ENCODE results near the gene ENTPD1. TPM values are rescaled to one million over a fixed set of nuclear protein-coding genes. Genes with fewer than 3 reads are reported as not detected.
"Not testable (repeated sequence)": the region's sequence is repeated elsewhere in the genome, so short reads cannot be mapped to it uniquely, and the experiment has no call there.

Gene ENTPD1
- total RNA-seq, 1 donor from 2014 or later, result 34.5 TPM

GRCh38 chr10:95716866-95717265 is 39.1 kb upstream of the ENTPD1 start:
- Histone ChIP-seq H3K27ac (no peak overlapping the region), H3K36me3 (no peaks in the 10 kb centered on the region), H3K27me3 (ENCODE audit: low read depth) (no peaks in the 10 kb centered on the region), H3K9me3 (no peaks in the 10 kb centered on the region), H3K4me3 (no peak overlapping the region), H3K4me1 (no peaks in the 10 kb centered on the region)
- ATAC-seq (no peak), DNase-seq (no peak)
- intact Hi-C loops (cut with DNase I), result no loop called here
- TF ChIP-seq CTCF (IDR thresholded peaks at IDR 0.05), result no peak

GRCh38 chr10:95720745-95721144 is 35.2 kb upstream of the ENTPD1 start:
- H3K9me3 ChIP-seq; intact Hi-C loops (cut with DNase I); H3K4me1 ChIP-seq; DNase-seq; H3K27ac ChIP-seq; H3K36me3 ChIP-seq; ATAC-seq; H3K27me3 ChIP-seq (ENCODE audit: low read depth); H3K4me3 ChIP-seq: not testable (repeated sequence)

- H3K4me1 ChIP-seq, H3K4me3 ChIP-seq: not testable (repeated sequence)
Observed at GRCh38 chr10:95722496-95722895, 33.5 kb upstream of the ENTPD1 start.

GRCh38 chr10:95728526-95728925 is 27.4 kb upstream of the ENTPD1 start:
- no peak for TF ChIP-seq CTCF (IDR thresholded peaks at IDR 0.05)
- ATAC-seq (peak; percentile 19 to 31), DNase-seq (no peak)
- peaks cover 15% of the 10 kb centered on the region for H3K4me1 ChIP-seq
- H3K4me3 ChIP-seq, result no peak overlapping the region
- H3K27ac ChIP-seq, result no peak overlapping the region
- no peaks in the 10 kb centered on the region for H3K27me3 ChIP-seq (ENCODE audit: low read depth)
- intact Hi-C loops (cut with DNase I), result no loop called here
- H3K36me3 ChIP-seq, result no peaks in the 10 kb centered on the region
- H3K9me3 ChIP-seq, result peaks cover 13% of the 10 kb centered on the region

More at GRCh38 chr10:95722496-95722895, 33.5 kb upstream of the ENTPD1 start:
- H3K36me3 ChIP-seq; intact Hi-C loops (cut with DNase I); H3K27me3 ChIP-seq (ENCODE audit: low read depth); ATAC-seq; H3K9me3 ChIP-seq; DNase-seq; H3K27ac ChIP-seq: not testable (repeated sequence)

GRCh38 chr10:95729323-95730055 is 26.5 kb upstream of the ENTPD1 start:
- H3K27me3 ChIP-seq (ENCODE audit: low read depth), result no peaks in the 10 kb centered on the region
- no peak for TF ChIP-seq CTCF (IDR thresholded peaks at IDR 0.05)
- DNase-seq (no peak), ATAC-seq (peak in 1 of 2 donors; percentile 26)
- peaks cover 15% of the 10 kb centered on the region for H3K4me1 ChIP-seq
- H3K27ac ChIP-seq, result peak overlapping the region; percentile 42
- intact Hi-C loops (cut with DNase I), result no loop called here
- peaks cover 13% of the 10 kb centered on the region for H3K9me3 ChIP-seq
- no peaks in the 10 kb centered on the region for H3K36me3 ChIP-seq
- no peak overlapping the region for H3K4me3 ChIP-seq

- intact Hi-C loops (cut with DNase I), result no loop called here
Observed at GRCh38 chr10:95730233-95730632, 25.7 kb upstream of the ENTPD1 start.

GRCh38 chr10:95732907-95733306 is 23.1 kb upstream of the ENTPD1 start:
- H3K4me3 ChIP-seq; ATAC-seq; H3K36me3 ChIP-seq; H3K27ac ChIP-seq; DNase-seq; H3K27me3 ChIP-seq (ENCODE audit: low read depth); intact Hi-C loops (cut with DNase I): not testable (repeated sequence)
- Histone ChIP-seq H3K9me3 (peaks cover 13% of the 10 kb centered on the region), H3K4me1 (peaks cover 15% of the 10 kb centered on the region)

More at GRCh38 chr10:95730233-95730632, 25.7 kb upstream of the ENTPD1 start:
- no peak for TF ChIP-seq CTCF (IDR thresholded peaks at IDR 0.05)
- Histone ChIP-seq H3K4me1 (peaks cover 15% of the 10 kb centered on the region), H3K9me3 (peaks cover 13% of the 10 kb centered on the region), H3K27me3 (ENCODE audit: low read depth) (no peaks in the 10 kb centered on the region), H3K36me3 (no peaks in the 10 kb centered on the region), H3K4me3 (no peak overlapping the region), H3K27ac (peak overlapping the region; percentile 42)
- ATAC-seq (no peak), DNase-seq (no peak)
